CD4-positive, alpha-beta T cell (primary cell): Measurements from ENCODE around the gene RIMOC1. TPM values are rescaled to one million over a fixed set of nuclear protein-coding genes. Genes with fewer than 3 reads are reported as not detected.

Experiments used
- ATAC-seq: fragments of 200-7000 bp; cut with Tn5 transposase; one replicate; pipeline ENCODE4 v1.10.0; 2022; ENCODE audit warnings: mild to moderate bottlenecking; ENCODE audit not compliant: poor library complexity
- CTCF ChIA-PET: fragments of 350-600 bp; sonication (Branson Sonifier 250); formaldehyde crosslinking; loops from one replicate; lab custom pipeline; 2021; ENCODE audit warnings: antibody characterized with exemption, inconsistent platforms; lab: Charles Lee
- POLR2A ChIA-PET: fragments of 350-600 bp; sonication (Branson Sonifier 250); formaldehyde crosslinking; loops from one replicate; lab custom pipeline; 2021; ENCODE audit warnings: antibody characterized with exemption, inconsistent platforms; lab: Charles Lee
- DNase-seq, 14 experiments: peaks; one replicate each; pipeline ENCODE4 v3.0.0-alpha.2; 2013 to 2020; ENCODE audit warnings: mixed read lengths in 2 of 14
- H3K27ac ChIP-seq, 2 donors: one replicate each; pipeline versions ENCODE4 v1.5.1 to v1.7.0; 2013; ENCODE audit warnings: low read length in 2 of 2, low read depth in 1 of 2, mild to moderate bottlenecking in 1 of 2
- H3K27me3 ChIP-seq, 2 experiments: 1 replicate in 1 of 2; 2 replicates in 1 of 2; pipeline versions ENCODE4 v1.6.1 to v1.7.0; 2013; ENCODE audit warnings: low read length in 2 of 2, control low read depth in 1 of 2, mild to moderate bottlenecking in 1 of 2, moderate library complexity in 1 of 2; ENCODE audit not compliant: insufficient read depth in 2 of 2, control insufficient read depth in 1 of 2
- H3K36me3 ChIP-seq: one replicate; pipeline ENCODE4 v1.6.1; 2013; ENCODE audit warnings: low read length, control low read depth; ENCODE audit not compliant: insufficient read depth
- H3K4me1 ChIP-seq: one replicate; pipeline ENCODE4 v1.6.1; 2013; ENCODE audit warnings: low read length, control low read depth; ENCODE audit not compliant: insufficient read depth
- H3K4me3 ChIP-seq: one replicate; pipeline ENCODE4 v1.5.1; 2013; ENCODE audit warnings: mild to moderate bottlenecking, low read length, moderate library complexity
- H3K9me3 ChIP-seq, 2 experiments: 1 replicate in 1 of 2; 2 replicates in 1 of 2; pipeline versions ENCODE4 v1.6.1 to v1.7.0; 2013; ENCODE audit warnings: low read length in 2 of 2, mild to moderate bottlenecking in 2 of 2, control low read depth in 1 of 2, moderate library complexity in 1 of 2; ENCODE audit not compliant: control insufficient read depth in 1 of 2, insufficient read depth in 1 of 2
- H3K27ac Mint-ChIP-seq: one replicate; pipeline ENCODE4 v1.8.0; 2020; ENCODE audit warnings: mixed read lengths
- H3K27me3 Mint-ChIP-seq: one replicate; pipeline ENCODE4 v1.8.0; 2021; ENCODE audit warnings: mixed read lengths
- H3K36me3 Mint-ChIP-seq: one replicate; pipeline ENCODE4 v1.8.0; 2021; ENCODE audit warnings: low read depth, mixed read lengths
- H3K4me1 Mint-ChIP-seq: one replicate; pipeline ENCODE4 v1.8.0; 2021; ENCODE audit warnings: low read depth, mixed read lengths
- H3K4me3 Mint-ChIP-seq: one replicate; pipeline ENCODE4 v1.8.0; 2020; ENCODE audit warnings: mild to moderate bottlenecking, mixed read lengths
- H3K9me3 Mint-ChIP-seq: one replicate; pipeline ENCODE4 v1.8.0; 2020; ENCODE audit warnings: mixed read lengths
- intact Hi-C, 2 experiments: fragments of 100-400 bp; cut with DNase I in 1 of 2; cut with micrococcal nuclease in 1 of 2; formaldehyde crosslinking; loops; one replicate each; pipeline versions ENCODE4 v1.15.1 to v1.9.0; 2023 to 2025; cut with DNase I, micrococcal nuclease
- total RNA-seq, 174 experiments: library from RNA in 2 of 174; stranded (reverse) in 2 of 174; gene quantifications; one replicate each; pipeline ENCODE4 v1.2.3 and lab custom pipeline; 2021 to 2026
- TF ChIP-seq, protein P1 (sequence below): fragments of 200-600 bp; IDR thresholded peaks from one replicate; pipeline ENCODE4 v1.8.0; 2022; ENCODE audit warnings: antibody characterized with exemption, mild to moderate bottlenecking

Gene RIMOC1
- total RNA-seq, 2 experiments from 2014 or later: 9.3 to 10.3 TPM

DNA sequence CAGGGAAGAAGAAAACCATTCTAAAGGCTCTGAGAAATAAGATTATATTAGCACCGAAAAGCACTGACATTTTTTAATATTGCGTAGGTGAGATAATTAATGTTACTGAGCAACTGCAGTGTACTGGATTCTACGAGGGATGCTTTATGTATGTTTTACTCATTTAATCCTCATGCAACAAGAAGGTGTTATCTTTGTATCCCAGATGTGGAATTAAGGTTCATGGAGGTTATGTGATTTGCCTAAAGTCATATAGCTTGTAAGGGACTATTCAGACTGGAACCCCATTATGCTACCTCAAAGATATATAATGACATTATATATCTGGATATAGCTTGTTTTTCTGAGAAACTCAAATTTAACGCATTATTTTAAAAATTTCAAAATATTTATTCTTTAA is 23.5 kb downstream of the RIMOC1 start:
- Mint-ChIP-seq H3K27me3 (no peaks in the 10 kb centered on the region), H3K27ac (peak overlapping the region; percentile 93), H3K9me3 (no peaks in the 10 kb centered on the region), H3K4me3 (no peak overlapping the region), H3K4me1 (peaks cover 25% of the 10 kb centered on the region), H3K36me3 (peaks cover 45% of the 10 kb centered on the region)
- H3K4me1 ChIP-seq: peaks cover 20% of the 10 kb centered on the region
- H3K4me3 ChIP-seq: no peak overlapping the region
- H3K27me3 ChIP-seq: no peaks in the 10 kb centered on the region
- intact Hi-C loops: loop anchor here (5.0 kb wide), 2 partner anchors 130 to 1090 kb away; partner anchors contain the start of gene RPL37 (in 1 of the 2)
- no peak overlapping the region for H3K27ac ChIP-seq
- ATAC-seq (no peak), DNase-seq (no peak)
- no peaks in the 10 kb centered on the region for H3K9me3 ChIP-seq
- CTCF ChIA-PET: no interaction called here
- peaks cover 7% of the 10 kb centered on the region for H3K36me3 ChIP-seq
- TF ChIP-seq, protein P1, sequence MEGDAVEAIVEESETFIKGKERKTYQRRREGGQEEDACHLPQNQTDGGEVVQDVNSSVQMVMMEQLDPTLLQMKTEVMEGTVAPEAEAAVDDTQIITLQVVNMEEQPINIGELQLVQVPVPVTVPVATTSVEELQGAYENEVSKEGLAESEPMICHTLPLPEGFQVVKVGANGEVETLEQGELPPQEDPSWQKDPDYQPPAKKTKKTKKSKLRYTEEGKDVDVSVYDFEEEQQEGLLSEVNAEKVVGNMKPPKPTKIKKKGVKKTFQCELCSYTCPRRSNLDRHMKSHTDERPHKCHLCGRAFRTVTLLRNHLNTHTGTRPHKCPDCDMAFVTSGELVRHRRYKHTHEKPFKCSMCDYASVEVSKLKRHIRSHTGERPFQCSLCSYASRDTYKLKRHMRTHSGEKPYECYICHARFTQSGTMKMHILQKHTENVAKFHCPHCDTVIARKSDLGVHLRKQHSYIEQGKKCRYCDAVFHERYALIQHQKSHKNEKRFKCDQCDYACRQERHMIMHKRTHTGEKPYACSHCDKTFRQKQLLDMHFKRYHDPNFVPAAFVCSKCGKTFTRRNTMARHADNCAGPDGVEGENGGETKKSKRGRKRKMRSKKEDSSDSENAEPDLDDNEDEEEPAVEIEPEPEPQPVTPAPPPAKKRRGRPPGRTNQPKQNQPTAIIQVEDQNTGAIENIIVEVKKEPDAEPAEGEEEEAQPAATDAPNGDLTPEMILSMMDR: no peak
- POLR2A ChIA-PET: interaction anchor here (1.9 to 3.9 kb wide), 2 partner anchors 23 to 57 kb away, joined by 5 to 103 read pairs; partner anchors contain the start of genes OXCT1 and RIMOC1

DNA sequence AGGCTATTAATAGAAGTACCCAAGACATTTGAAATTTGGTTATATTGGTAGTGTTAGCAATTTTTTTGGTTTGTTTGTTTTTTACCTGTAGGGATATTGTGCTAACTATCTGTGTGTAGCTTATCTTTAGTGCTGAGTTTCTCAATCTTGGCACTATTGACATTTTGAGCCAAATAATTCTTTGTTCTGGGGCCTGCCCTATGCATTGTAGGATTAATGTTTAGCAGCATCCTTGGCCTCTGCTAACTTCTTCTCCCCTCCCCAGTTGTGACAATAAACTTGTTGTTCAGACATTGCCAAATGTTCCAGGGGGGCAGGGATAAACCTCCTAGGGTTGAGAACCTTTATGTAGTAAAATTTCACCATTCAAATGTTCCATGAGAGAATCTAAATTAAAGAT is 24.9 kb downstream of the RIMOC1 start:
- Mint-ChIP-seq H3K36me3 (peaks cover 53% of the 10 kb centered on the region), H3K27ac (no peak overlapping the region), H3K27me3 (no peaks in the 10 kb centered on the region), H3K4me3 (no peak overlapping the region), H3K9me3 (no peaks in the 10 kb centered on the region), H3K4me1 (peaks cover 25% of the 10 kb centered on the region)
- intact Hi-C loops: loop anchor here (5.0 kb wide), 2 partner anchors 128 to 1092 kb away; partner anchors contain the start of gene RPL37 (in 1 of the 2)
- Histone ChIP-seq H3K9me3 (no peaks in the 10 kb centered on the region), H3K4me1 (peaks cover 20% of the 10 kb centered on the region), H3K4me3 (no peak overlapping the region), H3K27me3 (no peaks in the 10 kb centered on the region), H3K36me3 (peaks cover 11% of the 10 kb centered on the region), H3K27ac (no peak overlapping the region)
- ATAC-seq: no peak
- TF ChIP-seq, protein P1: no peak
- CTCF ChIA-PET: interaction anchor here (1.1 kb wide), 1 partner anchor 73 kb away, joined by 4 read pairs; no protein-coding TSS in a partner anchor
- no peak for DNase-seq
- POLR2A ChIA-PET: interaction anchor here (0.9 kb wide), 1 partner anchor 25 kb away, joined by 3 read pairs; the partner anchor contains the start of gene RIMOC1

- Histone ChIP-seq H3K27ac (no peak overlapping the region), H3K27me3 (no peaks in the 10 kb centered on the region), H3K4me1 (no peaks in the 10 kb centered on the region), H3K9me3 (no peaks in the 10 kb centered on the region), H3K36me3 (peaks cover 24% of the 10 kb centered on the region), H3K4me3 (no peak overlapping the region)
- DNase-seq: no peak
- ATAC-seq: no peak
- Mint-ChIP-seq H3K9me3 (no peaks in the 10 kb centered on the region), H3K4me3 (no peak overlapping the region), H3K27ac (no peak overlapping the region), H3K27me3 (no peaks in the 10 kb centered on the region), H3K36me3 (peaks cover 79% of the 10 kb centered on the region), H3K4me1 (no peaks in the 10 kb centered on the region)
- POLR2A ChIA-PET: no interaction called here
- CTCF ChIA-PET: no interaction called here
- intact Hi-C loops: no loop called here
- TF ChIP-seq, protein P1: no peak
These were observed 28.6 kb downstream of the RIMOC1 start for GRCh38 chr5:41932770-41933169.
